Lower leg skin (tissue), 3 donors: ENCODE measurements around the gene COL4A4.

Experiments used
- CTCF ChIP-seq, 3 donors: fragments of 450-650 bp; IDR thresholded peaks; one replicate each; pipeline ENCODE4 v1.5.1; 2016; ENCODE audit warnings: antibody characterized with exemption in 3 of 3, mild to moderate bottlenecking in 3 of 3, moderate library complexity in 2 of 3
- POLR2A ChIP-seq, 2 donors: fragments of 450-650 bp; IDR thresholded peaks; one replicate each; pipeline ENCODE4 v1.6.1; 2016 to 2017; ENCODE audit warnings: antibody characterized with exemption in 2 of 2, mild to moderate bottlenecking in 1 of 2, moderate library complexity in 1 of 2

- TF ChIP-seq CTCF (IDR thresholded peaks at IDR 0.05) (no peak), POLR2A (IDR thresholded peaks at IDR 0.05) (no peak)
These were observed 8.8 kb downstream of the COL4A4 start for GRCh38 chr2:227154986-227155774.
